Measurements from ENCODE around the gene GGTLC2.
"Not testable (repeated sequence)": the region's sequence is repeated elsewhere in the genome, so short reads cannot be mapped to it uniquely, and the experiment has no call there.

GGTLC2 gene

GRCh38 chr22:22638313-22638712 lies 6.1 kb upstream of the GGTLC2 start:
- DNase-seq (ENCODE audit: low spot score), result not testable (repeated sequence)

- not testable (repeated sequence) for DNase-seq (ENCODE audit: low spot score)
Measured at GRCh38 chr22:22642255-22642654, 2.2 kb upstream of the GGTLC2 start.

GRCh38 chr22:22645969-22646368 lies 1.6 kb downstream of the GGTLC2 start:
- DNase-seq (ENCODE audit: low spot score), result not testable (repeated sequence)

- not testable (repeated sequence) for DNase-seq (ENCODE audit: low spot score)
Measured at GRCh38 chr22:22647952-22648351, 3.5 kb downstream of the GGTLC2 start.

- DNase-seq (ENCODE audit: low spot score), result not testable (repeated sequence)
Measured at GRCh38 chr22:22648863-22649536, 4.6 kb downstream of the GGTLC2 start.

GRCh38 chr22:22649761-22650160 lies 5.3 kb downstream of the GGTLC2 start:
- DNase-seq (ENCODE audit: low spot score), result not testable (repeated sequence)

- not testable (repeated sequence) for DNase-seq (ENCODE audit: low spot score)
Measured at GRCh38 chr22:22650398-22650797, 6.0 kb downstream of the GGTLC2 start.

GRCh38 chr22:22650803-22651515 lies 6.5 kb downstream of the GGTLC2 start:
- DNase-seq (ENCODE audit: low spot score), result not testable (repeated sequence)

DNA sequence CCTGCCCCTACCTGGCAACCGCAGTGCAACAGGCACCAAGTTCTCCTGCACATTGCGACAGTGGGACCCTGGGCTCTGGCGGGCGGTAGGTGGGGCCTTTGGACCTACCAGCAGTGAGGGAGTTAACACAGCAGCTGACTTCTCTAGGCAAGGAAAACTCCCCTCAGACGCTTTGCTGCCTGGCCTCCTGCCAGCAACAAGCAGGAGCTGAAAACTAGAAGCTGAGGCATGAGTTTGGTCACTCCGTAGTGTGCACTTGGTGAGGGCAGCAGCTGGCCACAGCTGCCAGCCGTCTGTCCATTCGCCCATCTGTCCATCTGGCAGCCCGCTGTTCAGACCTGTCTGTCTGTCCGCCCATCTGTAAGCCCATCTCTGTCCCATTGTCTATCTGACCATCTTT lies 7.2 kb downstream of the GGTLC2 start:
- not testable (repeated sequence) for DNase-seq (ENCODE audit: low spot score)

DNA sequence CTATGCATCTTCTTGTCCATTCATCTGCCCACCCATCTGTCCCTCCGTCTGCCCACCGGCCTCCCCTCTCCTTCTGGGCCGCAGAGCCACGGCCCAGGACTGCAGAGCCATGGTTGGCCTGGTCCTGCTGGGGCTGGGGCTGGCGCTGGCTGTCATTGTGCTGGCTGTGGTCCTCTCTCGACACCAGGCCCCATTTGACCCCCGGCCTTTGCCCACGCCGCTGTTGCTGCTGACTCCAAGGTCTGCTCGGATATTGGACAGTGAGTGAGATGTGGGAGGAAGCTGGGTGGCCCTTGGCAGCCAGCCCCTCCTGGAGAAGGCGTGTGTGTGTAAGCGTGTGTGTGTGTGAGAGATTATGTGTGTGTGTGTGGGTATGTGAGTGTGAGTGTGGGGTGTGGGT lies 7.7 kb downstream of the GGTLC2 start:
- not testable (repeated sequence) for DNase-seq (ENCODE audit: low spot score)

DNA sequence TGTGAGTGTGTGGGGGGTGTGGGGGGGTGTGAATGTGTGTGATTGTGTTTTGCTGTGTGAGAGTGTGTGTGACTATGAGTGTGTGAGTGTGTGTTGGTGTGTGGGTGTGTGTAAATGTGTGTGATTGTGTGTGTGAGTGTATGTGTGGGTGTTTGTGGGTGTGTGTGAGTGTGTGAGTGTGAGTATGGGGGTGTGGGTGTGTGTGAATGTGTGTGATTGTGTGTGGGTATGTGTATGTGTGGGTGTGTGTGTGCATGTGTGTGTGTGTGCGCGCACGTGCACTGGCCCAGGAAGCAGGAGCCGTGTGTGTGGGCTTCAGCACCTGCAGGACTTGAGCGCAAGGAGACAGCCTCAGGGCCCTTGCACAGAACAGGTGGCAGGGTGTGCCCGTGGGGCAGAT lies 8.2 kb downstream of the GGTLC2 start:
- DNase-seq (ENCODE audit: low spot score), result not testable (repeated sequence)

DNA sequence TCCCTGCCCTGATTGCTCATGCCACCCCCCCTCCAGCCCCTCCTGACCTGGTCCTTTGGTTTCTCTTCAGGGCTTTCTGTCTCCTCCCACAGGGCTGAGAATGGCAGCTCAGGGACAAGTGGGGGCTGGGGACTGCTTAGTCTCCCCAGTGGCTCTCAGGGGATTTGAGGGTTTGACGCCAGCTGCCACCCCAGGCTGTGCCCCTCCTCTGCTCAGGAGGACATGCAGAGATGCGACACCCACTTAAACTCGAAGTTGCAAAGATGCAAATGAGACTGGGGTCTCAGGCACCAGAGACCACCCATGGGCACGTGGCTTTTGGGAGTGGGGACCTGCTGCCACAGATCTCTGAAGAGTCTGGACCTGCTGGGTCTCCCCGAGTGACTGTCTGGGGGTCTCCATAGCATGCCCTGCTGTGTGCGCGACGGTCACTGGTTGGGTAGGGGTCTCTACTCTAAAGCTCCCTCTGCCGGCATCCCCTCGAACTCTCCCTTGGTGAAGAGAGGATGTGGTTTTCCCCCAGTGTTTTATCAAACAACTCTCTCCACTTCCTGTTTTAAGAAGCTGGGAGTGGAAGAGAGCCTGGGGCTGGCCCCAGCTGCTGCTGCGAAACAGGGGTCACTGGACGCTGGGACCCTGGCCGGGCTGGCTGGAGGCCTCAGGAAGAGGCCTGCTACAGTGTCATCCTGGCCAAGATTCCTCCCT lies 9.4 kb downstream of the GGTLC2 start:
- not testable (repeated sequence) for DNase-seq (ENCODE audit: low spot score)

- DNase-seq (ENCODE audit: low spot score), result no peak
Measured at GRCh38 chr22:22655452-22656290, 11.3 kb downstream of the GGTLC2 start.

DNA sequence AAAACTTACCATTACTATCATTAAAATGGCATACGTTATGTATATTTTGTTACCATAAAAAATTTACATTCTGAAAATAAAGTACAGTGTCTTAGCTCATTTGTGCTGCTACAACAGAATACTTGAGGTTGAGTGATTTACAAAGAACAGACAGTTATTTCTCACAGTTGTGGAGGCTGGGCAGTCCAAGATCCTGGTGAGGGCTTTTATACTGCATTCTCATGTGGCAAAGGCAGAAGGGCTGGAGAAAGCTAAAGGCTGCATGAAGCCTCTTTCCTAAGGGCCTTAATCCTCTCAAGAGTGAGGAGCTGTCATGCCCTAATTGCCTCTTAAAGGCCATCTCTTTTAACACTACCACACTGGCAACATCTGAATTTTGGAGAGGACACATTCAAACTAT lies 13.3 kb downstream of the GGTLC2 start:
- DNase-seq (ENCODE audit: low spot score), result no peak

DNA sequence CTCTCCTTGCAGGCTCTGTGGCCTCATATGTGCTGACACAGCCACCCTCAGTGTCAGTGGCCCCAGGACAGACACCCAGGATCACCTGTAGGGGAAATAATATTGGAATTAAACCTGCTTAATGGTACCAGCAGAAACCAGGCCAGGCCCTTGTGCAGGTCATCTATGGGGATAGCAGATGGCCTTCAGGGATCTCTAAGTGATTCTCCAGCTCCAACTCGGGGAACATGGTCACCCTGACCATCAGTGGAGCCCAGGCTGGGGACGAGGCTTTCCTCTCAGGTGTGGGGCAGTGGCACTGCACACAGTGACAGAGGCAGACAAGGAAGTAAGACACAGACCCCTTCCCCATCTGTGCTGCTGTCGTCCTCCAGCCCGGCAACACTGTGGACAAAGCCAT lies 16.9 kb downstream of the GGTLC2 start:
- DNase-seq (ENCODE audit: low spot score), result no peak

DNA sequence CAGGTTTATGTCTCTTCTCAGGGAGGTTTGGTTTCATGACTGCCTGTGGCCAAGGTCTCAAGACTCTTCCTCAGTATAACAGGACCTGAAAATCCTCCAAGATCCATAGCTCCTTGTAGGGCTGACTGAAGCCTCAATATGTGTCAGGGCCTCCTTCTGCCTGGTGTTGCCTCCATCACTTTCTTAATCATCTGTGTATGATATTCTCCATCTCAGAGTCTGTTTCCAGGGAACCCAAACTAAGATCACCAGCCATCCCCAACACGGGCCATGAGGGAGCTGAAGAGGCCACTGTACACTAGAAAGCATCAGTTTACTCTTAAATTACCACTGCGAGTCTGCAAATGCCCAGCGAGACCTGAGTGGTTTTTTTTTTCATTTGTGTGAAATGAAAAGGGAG lies 17.7 kb downstream of the GGTLC2 start:
- DNase-seq (ENCODE audit: low spot score), result no peak

DNA sequence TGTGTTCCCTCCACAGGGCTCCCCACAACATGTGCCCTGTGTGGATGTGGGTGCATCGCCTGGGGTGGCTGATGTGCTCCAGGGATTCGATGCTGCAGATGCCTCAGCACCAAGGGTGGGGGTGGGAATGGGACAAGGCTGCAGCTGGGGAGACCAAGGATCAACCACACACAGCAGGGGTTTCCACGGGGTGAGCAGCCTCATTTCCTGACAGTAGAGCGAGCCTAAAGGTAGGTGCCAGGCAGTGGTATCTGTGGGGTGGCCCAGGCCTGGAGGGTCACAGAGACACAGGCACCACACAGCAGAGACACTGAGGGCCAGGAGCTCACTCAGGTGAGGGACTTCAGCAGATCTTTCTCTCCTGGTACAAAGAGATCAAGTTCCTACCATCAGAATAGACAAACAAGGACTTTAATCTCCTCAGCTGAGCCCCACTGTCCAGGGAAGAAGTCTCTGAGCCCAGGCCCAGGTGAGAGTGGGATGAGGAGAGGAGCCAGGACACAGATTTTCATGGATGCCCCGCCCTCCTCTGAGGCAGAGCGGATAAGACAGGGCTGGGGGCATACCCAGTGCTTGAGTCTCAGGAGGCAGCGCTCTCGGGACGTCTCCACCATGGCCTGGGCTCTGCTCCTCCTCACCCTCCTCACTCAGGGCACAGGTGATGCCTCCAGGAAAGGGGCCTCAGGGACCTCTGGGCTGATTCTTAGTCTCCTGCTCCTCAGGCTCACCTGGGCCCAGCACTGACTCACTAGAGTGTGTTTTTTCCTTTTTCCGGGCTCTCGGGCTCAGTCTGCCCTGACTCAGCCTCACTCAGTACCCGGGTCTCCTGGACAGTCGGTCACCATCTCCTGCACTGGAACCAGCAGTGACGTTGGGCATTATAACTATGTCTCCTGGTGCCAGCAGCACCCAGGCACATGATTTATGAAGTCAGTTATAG lies 19.7 kb downstream of the GGTLC2 start:
- DNase-seq (ENCODE audit: low spot score), result no peak

GRCh38 chr22:22666307-22667091 lies 22.1 kb downstream of the GGTLC2 start:
- peak; percentile 46 for DNase-seq (ENCODE audit: low spot score)

DNA sequence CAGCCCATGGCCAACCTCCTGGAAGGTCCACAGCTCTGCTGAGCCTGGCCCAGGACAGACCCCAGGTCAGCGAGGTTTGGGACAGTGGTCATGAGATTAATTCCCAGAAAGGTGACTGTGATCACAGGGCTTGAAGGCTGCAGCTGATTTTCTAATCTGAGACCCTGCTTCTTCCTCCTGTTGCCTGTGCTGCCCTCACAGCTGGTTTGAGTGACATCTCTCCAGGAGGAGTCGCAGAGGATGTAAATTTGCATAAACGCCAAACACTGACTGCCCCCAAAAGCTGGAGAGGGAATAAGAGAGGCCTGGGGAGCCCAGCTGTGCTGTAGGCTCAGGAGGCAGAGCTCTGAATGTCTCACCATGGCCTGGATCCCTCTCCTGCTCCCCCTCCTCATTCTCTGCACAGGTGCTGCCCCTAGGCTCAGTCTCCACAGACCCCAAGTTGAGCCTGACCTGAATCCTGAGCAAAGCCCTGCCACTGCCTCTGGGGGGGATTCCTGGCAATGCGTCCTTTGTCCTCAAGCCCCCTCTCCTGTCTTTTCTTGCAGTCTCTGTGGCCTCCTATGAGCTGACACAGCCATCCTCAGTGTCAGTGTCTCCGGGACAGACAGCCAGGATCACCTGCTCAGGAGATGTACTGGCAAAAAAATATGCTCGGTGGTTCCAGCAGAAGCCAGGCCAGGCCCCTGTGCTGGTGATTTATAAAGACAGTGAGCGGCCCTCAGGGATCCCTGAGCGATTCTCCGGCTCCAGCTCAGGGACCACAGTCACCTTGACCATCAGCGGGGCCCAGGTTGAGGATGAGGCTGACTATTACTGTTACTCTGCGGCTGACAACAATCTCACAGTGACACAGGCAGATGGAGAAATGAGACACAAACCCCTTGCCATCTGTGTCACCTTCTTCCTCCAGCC lies 23.8 kb downstream of the GGTLC2 start:
- DNase-seq (ENCODE audit: low spot score), result no peak

Data from iPS-NIHi11 (cell line).